ENCODE measurements around the gene NAV2. TPM values are rescaled to one million over a fixed set of nuclear protein-coding genes. Genes with fewer than 3 reads are reported as not detected.

Gene NAV2
- polyA plus RNA-seq, 1 donor from 2014 or later: 3.0 TPM

- Histone ChIP-seq H4K20me1 (ENCODE audit: insufficient read depth) (no peaks in the 10 kb centered on the region), H2AFZ (ENCODE audit: low read depth, low read length) (no peak overlapping the region), H3K36me3 (ENCODE audit: insufficient read depth, low read length) (no peaks in the 10 kb centered on the region), H3K4me3 (ENCODE audit: low read length) (no peak overlapping the region), H3F3A (ENCODE audit: insufficient read depth, low read length, poor library complexity, severe bottlenecking) (peaks cover 3% of the 10 kb centered on the region), H3K9me2 (ENCODE audit: insufficient read depth, low read length) (no peaks in the 10 kb centered on the region), H3K79me2 (replicated peaks; ENCODE audit: insufficient read depth, low read length) (no peaks in the 10 kb centered on the region), H3K4me2 (ENCODE audit: low read length) (no peak overlapping the region), H3K9me3 (ENCODE audit: low read length) (no peaks in the 10 kb centered on the region), H3K27me3 (ENCODE audit: insufficient read depth, low read depth, low read length) (no peaks in the 10 kb centered on the region), H3K27ac (ENCODE audit: low read length) (peak overlapping the region; percentile 6), H3K9ac (ENCODE audit: low read length) (no peak overlapping the region)
- TF ChIP-seq CTCF (IDR thresholded peaks at IDR 0.05; ENCODE audit: poor library complexity, severe bottlenecking): no peak
- no peak for TF ChIP-seq REST (IDR thresholded peaks at IDR 0.05; ENCODE audit: borderline replicate concordance)
- TF ChIP-seq EZH2 (IDR thresholded peaks at IDR 0.05; ENCODE audit: borderline replicate concordance, insufficient read depth, low read length, poor library complexity, severe bottlenecking): no peak
- no peak for TF ChIP-seq TAF1 (IDR thresholded peaks at IDR 0.05; ENCODE audit: low read depth)
These were observed 298.2 kb downstream of the NAV2 start for GRCh38 chr11:20010851-20011225.

GRCh38 chr11:20011307-20011951, 298.8 kb downstream of the NAV2 start:
- no peaks in the 10 kb centered on the region for H4K20me1 ChIP-seq (ENCODE audit: insufficient read depth)
- H3K27ac ChIP-seq (ENCODE audit: low read length): peak overlapping the region; percentile 6
- peaks cover 3% of the 10 kb centered on the region for H3F3A ChIP-seq (ENCODE audit: insufficient read depth, low read length, poor library complexity, severe bottlenecking)
- H3K27me3 ChIP-seq (ENCODE audit: insufficient read depth, low read depth, low read length): no peaks in the 10 kb centered on the region
- H3K9ac ChIP-seq (ENCODE audit: low read length): no peak overlapping the region
- no peaks in the 10 kb centered on the region for H3K9me3 ChIP-seq (ENCODE audit: low read length)
- H2AFZ ChIP-seq (ENCODE audit: low read depth, low read length): no peak overlapping the region
- H3K79me2 ChIP-seq (replicated peaks; ENCODE audit: insufficient read depth, low read length): no peaks in the 10 kb centered on the region
- H3K9me2 ChIP-seq (ENCODE audit: insufficient read depth, low read length): no peaks in the 10 kb centered on the region
- no peak for TF ChIP-seq RAD21 (conservative IDR thresholded peaks at IDR 0.05)
- TF ChIP-seq EP300 (conservative IDR thresholded peaks at IDR 0.05; ENCODE audit: poor library complexity, severe bottlenecking): no peak
- TF ChIP-seq MXI1 (conservative IDR thresholded peaks at IDR 0.05; ENCODE audit: poor library complexity, severe bottlenecking): no peak
- no peak for TF ChIP-seq EZH2 (IDR thresholded peaks at IDR 0.05; ENCODE audit: borderline replicate concordance, insufficient read depth, low read length, poor library complexity, severe bottlenecking)
- no peak for TF ChIP-seq POLR2AphosphoS5 (IDR thresholded peaks at IDR 0.05)
- TF ChIP-seq REST (IDR thresholded peaks at IDR 0.05; ENCODE audit: borderline replicate concordance): no peak
- no peak for TF ChIP-seq CTCF (IDR thresholded peaks at IDR 0.05; ENCODE audit: poor library complexity, severe bottlenecking)
- no peak for TF ChIP-seq TAF1 (IDR thresholded peaks at IDR 0.05; ENCODE audit: low read depth)
- no peak for TF ChIP-seq SMC3 (conservative IDR thresholded peaks at IDR 0.05; ENCODE audit: poor library complexity)
- H3K36me3 ChIP-seq (ENCODE audit: insufficient read depth, low read length): no peaks in the 10 kb centered on the region
- no peak overlapping the region for H3K4me2 ChIP-seq (ENCODE audit: low read length)
- no peak overlapping the region for H3K4me3 ChIP-seq (ENCODE audit: low read length)

Measured in neural cell (in vitro differentiated cells).